Activated T-cell treated with anti-CD3 and anti-CD28 coated beads, Interleukin-2, amount 50 U/mL, for 72 hours (primary cell): ENCODE results near the gene P4HA2. TPM values are rescaled to one million over a fixed set of nuclear protein-coding genes. Genes with fewer than 3 reads are reported as not detected.

Experiments
- ATAC-seq, 2 donors: fragments of 150-1000 bp; cut with Tn5 transposase; replicated peaks in 1 of 2; 2 replicates each; pipeline ENCODE4 v1.10.0; 2021; ENCODE audit warnings: moderate library complexity in 2 of 2, mild to moderate bottlenecking in 1 of 2
- DNase-seq, 2 donors: peaks; one replicate each; pipeline ENCODE4 v3.0.0; 2021 to 2022; ENCODE audit warnings: mixed read lengths in 1 of 2
- H3K27ac Mint-ChIP-seq: one replicate; pipeline ENCODE4 v1.8.0; 2022; ENCODE audit warnings: mild to moderate bottlenecking, moderate library complexity, mixed read lengths
- H3K27me3 Mint-ChIP-seq: one replicate; pipeline ENCODE4 v1.8.0; 2022; ENCODE audit warnings: low read depth, mixed read lengths
- H3K36me3 Mint-ChIP-seq, 2 donors: one replicate each; pipeline ENCODE4 v1.8.0; 2022; ENCODE audit warnings: mixed read lengths in 2 of 2, mild to moderate bottlenecking in 1 of 2; ENCODE audit not compliant: insufficient read depth in 2 of 2
- H3K4me1 Mint-ChIP-seq: one replicate; pipeline ENCODE4 v1.8.0; 2022; ENCODE audit warnings: low read depth, mixed read lengths
- H3K4me3 Mint-ChIP-seq, 2 donors: one replicate each; pipeline ENCODE4 v1.8.0; 2022; ENCODE audit warnings: mild to moderate bottlenecking in 2 of 2, mixed read lengths in 2 of 2, moderate library complexity in 2 of 2
- H3K9me3 Mint-ChIP-seq, 2 donors: one replicate each; pipeline ENCODE4 v1.8.0; 2022; ENCODE audit warnings: mixed read lengths in 2 of 2
- total RNA-seq, 2 donors: library from RNA; stranded (reverse); gene quantifications; one replicate each; pipeline ENCODE4 v1.2.3, GENCODE V29; 2022

Gene P4HA2
- total RNA-seq, 2 donors from 2014 or later, result 3.2 to 5.9 TPM

- Mint-ChIP-seq H3K9me3 (no peaks in the 10 kb centered on the region), H3K27ac (no peak overlapping the region), H3K27me3 (peaks cover 15% of the 10 kb centered on the region), H3K4me3 (no peak overlapping the region), H3K36me3 (no peaks in the 10 kb centered on the region), H3K4me1 (peaks cover 39% of the 10 kb centered on the region)
- ATAC-seq (peak in 1 of 2 donors; percentile 16), DNase-seq (no peak)
Observed at GRCh38 chr5:132268769-132269551, 41.3 kb upstream of the P4HA2 start.

GRCh38 chr5:132267931-132268768, 40.5 kb upstream of the P4HA2 start:
- H3K27ac Mint-ChIP-seq, result no peak overlapping the region
- DNase-seq, result no peak
- no peaks in the 10 kb centered on the region for H3K36me3 Mint-ChIP-seq
- peaks cover 7% of the 10 kb centered on the region for H3K27me3 Mint-ChIP-seq
- no peak overlapping the region for H3K4me3 Mint-ChIP-seq
- no peaks in the 10 kb centered on the region for H3K9me3 Mint-ChIP-seq
- peaks cover 47% of the 10 kb centered on the region for H3K4me1 Mint-ChIP-seq
- ATAC-seq, result no peak

GRCh38 chr5:132267166-132267739, 39.6 kb upstream of the P4HA2 start:
- ATAC-seq, result no peak
- Mint-ChIP-seq H3K36me3 (no peaks in the 10 kb centered on the region), H3K27ac (no peak overlapping the region)

GRCh38 chr5:132266836-132267160, 39.1 kb upstream of the P4HA2 start:
- Mint-ChIP-seq H3K4me1 (peaks cover 53% of the 10 kb centered on the region), H3K4me3 (no peak overlapping the region), H3K27ac (no peak overlapping the region), H3K36me3 (no peaks in the 10 kb centered on the region), H3K27me3 (no peaks in the 10 kb centered on the region), H3K9me3 (no peaks in the 10 kb centered on the region)
- ATAC-seq (no peak), DNase-seq (no peak)

More at GRCh38 chr5:132267166-132267739, 39.6 kb upstream of the P4HA2 start:
- peaks cover 49% of the 10 kb centered on the region for H3K4me1 Mint-ChIP-seq
- no peaks in the 10 kb centered on the region for H3K9me3 Mint-ChIP-seq
- H3K27me3 Mint-ChIP-seq, result no peaks in the 10 kb centered on the region
- H3K4me3 Mint-ChIP-seq, result no peak overlapping the region
- DNase-seq, result no peak

GRCh38 chr5:132266031-132266835, 38.6 kb upstream of the P4HA2 start:
- peaks cover 56% of the 10 kb centered on the region for H3K4me1 Mint-ChIP-seq
- ATAC-seq (no peak), DNase-seq (no peak)
- H3K4me3 Mint-ChIP-seq, result no peak overlapping the region
- H3K27me3 Mint-ChIP-seq, result no peaks in the 10 kb centered on the region
- no peak overlapping the region for H3K27ac Mint-ChIP-seq
- no peaks in the 10 kb centered on the region for H3K36me3 Mint-ChIP-seq
- no peaks in the 10 kb centered on the region for H3K9me3 Mint-ChIP-seq

GRCh38 chr5:132265336-132266030, 37.8 kb upstream of the P4HA2 start:
- ATAC-seq, result no peak
- no peak for DNase-seq
- H3K9me3 Mint-ChIP-seq, result no peaks in the 10 kb centered on the region
- no peaks in the 10 kb centered on the region for H3K36me3 Mint-ChIP-seq
- no peak overlapping the region for H3K27ac Mint-ChIP-seq
- H3K27me3 Mint-ChIP-seq, result no peaks in the 10 kb centered on the region
- no peak overlapping the region for H3K4me3 Mint-ChIP-seq
- peaks cover 61% of the 10 kb centered on the region for H3K4me1 Mint-ChIP-seq

GRCh38 chr5:132264546-132265335, 37.1 kb upstream of the P4HA2 start:
- Mint-ChIP-seq H3K27ac (no peak overlapping the region), H3K27me3 (no peaks in the 10 kb centered on the region), H3K9me3 (no peaks in the 10 kb centered on the region), H3K36me3 (no peaks in the 10 kb centered on the region), H3K4me3 (no peak overlapping the region), H3K4me1 (peaks cover 68% of the 10 kb centered on the region)
- DNase-seq (no peak), ATAC-seq (no peak)

- Mint-ChIP-seq H3K27ac (no peak overlapping the region), H3K36me3 (no peaks in the 10 kb centered on the region), H3K9me3 (no peaks in the 10 kb centered on the region), H3K4me3 (peak overlapping the region; percentile 1 to 15), H3K4me1 (peaks cover 73% of the 10 kb centered on the region), H3K27me3 (no peaks in the 10 kb centered on the region)
- ATAC-seq, result peak; percentile 64 to 70
- DNase-seq, result peak; percentile 48 to 54
Observed at GRCh38 chr5:132263548-132264261, 36.1 kb upstream of the P4HA2 start.

GRCh38 chr5:132262882-132263547, 35.4 kb upstream of the P4HA2 start:
- Mint-ChIP-seq H3K36me3 (no peaks in the 10 kb centered on the region), H3K4me3 (peak overlapping the region in 1 of 2 donors; percentile 4), H3K9me3 (no peaks in the 10 kb centered on the region), H3K27me3 (no peaks in the 10 kb centered on the region), H3K4me1 (peaks cover 66% of the 10 kb centered on the region), H3K27ac (no peak overlapping the region)
- DNase-seq (no peak), ATAC-seq (no peak)

GRCh38 chr5:132261881-132262845, 34.5 kb upstream of the P4HA2 start:
- peaks cover 58% of the 10 kb centered on the region for H3K4me1 Mint-ChIP-seq
- H3K4me3 Mint-ChIP-seq, result no peak overlapping the region
- no peaks in the 10 kb centered on the region for H3K36me3 Mint-ChIP-seq
- DNase-seq, result no peak
- H3K27me3 Mint-ChIP-seq, result no peaks in the 10 kb centered on the region
- no peak for ATAC-seq
- H3K27ac Mint-ChIP-seq, result no peak overlapping the region
- no peaks in the 10 kb centered on the region for H3K9me3 Mint-ChIP-seq
